OCI-M2 (cell line): ENCODE measurements around the gene FMO2.
"Not testable (repeated sequence)": the region's sequence is repeated elsewhere in the genome, so short reads cannot be mapped to it uniquely, and the experiment has no call there.

Experiments used
- DNase-seq: peaks from one replicate; lab custom pipeline; 2025; ENCODE audit not compliant: unreplicated experiment; lab: John Stamatoyannopoulos, UW

The FMO2 gene

GRCh38 chr1:171218661-171219060 lies 33.6 kb downstream of the FMO2 start:
- DNase-seq = no peak

- DNase-seq = no peak
Observed at GRCh38 chr1:171219346-171220080, 34.4 kb downstream of the FMO2 start.

DNA sequence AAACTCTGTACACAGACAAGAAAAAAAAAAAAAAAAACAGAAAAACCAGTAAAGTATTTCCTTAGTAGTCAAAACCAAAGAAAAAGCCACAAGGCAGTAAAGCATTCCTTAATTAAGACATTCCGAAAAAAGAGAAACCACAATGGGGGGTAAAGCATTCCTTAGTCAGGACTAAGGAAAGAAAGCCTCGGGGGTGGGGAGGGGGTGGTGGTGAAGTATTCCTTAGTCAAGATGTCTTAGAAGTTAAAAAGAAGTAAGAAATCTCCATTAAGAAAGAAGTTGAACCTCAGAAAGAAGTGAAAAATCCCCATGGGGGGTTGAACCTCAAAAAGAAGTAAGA lies 35.0 kb downstream of the FMO2 start:
- DNase-seq = no peak

- DNase-seq = no peak
Observed at GRCh38 chr1:171220581-171221054, 35.5 kb downstream of the FMO2 start.

DNA sequence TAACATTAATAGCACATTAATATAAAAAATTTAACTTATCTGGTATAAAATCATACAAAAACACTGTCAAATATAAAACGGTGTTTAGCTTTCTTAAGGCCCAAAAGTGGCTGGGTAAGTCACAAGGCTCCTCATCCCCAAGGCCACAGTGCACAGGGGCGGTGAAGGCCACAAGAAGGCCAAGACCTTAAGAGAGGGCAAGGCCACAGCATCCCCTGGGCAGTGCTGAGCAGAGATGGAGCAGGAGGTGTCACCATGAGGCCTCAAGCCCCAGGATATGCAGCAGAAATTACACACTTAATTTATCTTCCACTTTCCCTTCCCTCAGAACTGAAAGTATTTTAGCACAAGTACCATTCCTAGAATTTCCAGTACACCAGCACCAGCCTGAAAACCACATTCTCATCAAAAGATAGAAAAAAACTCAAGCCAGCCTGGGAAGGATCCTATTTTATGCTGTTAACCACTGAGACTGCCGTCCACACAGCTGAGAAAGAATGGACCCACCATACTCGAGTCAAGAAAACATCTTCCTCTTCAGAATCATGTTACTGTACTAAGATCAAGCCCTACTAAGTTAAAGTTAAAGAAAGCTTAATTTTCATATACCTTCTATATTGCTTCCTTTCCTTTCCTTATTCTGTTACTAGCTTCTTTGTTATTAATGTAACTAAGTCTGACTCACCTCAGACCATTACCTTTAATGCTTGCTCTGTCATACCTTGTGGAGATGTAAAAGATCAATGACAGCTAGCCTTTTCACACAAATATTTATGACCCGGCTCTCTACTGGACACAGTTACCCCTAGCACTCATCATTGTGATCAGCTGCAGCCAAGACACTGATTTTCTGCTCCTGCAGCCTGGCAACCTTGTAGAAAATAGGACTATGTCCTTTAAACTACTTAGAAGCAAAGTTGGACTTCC lies 36.8 kb downstream of the FMO2 start:
- DNase-seq = no peak

DNA sequence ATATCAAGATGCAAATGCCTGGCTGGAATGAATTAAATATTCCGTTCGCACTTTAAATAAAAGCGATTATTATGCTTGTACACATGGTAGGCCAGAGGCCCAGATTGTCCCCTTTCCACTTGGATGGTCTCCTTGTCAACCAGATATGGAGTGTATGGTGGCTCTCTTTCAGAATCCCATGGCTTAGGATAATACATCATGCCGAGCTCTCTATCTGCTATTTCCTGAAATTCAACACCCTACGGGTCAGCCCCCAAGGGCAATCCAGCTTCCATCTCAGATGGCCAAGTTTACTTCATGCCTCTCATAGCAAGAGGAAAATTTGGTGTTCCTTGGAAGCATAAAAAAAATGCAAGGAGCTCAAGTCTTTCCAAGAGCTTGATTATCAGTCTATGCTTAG lies 37.8 kb downstream of the FMO2 start:
- DNase-seq = no peak

GRCh38 chr1:171224257-171224656 lies 39.2 kb downstream of the FMO2 start:
- DNase-seq = not testable (repeated sequence)

GRCh38 chr1:171226747-171227370 lies 41.8 kb downstream of the FMO2 start:
- no peak for DNase-seq

- no peak for DNase-seq
Observed at GRCh38 chr1:171231326-171231725, 46.2 kb downstream of the FMO2 start.

- DNase-seq = no peak
Observed at GRCh38 chr1:171233183-171233582, 48.1 kb downstream of the FMO2 start.

- DNase-seq = not testable (repeated sequence)
Observed at GRCh38 chr1:171236231-171236630, 51.1 kb downstream of the FMO2 start.

GRCh38 chr1:171243878-171244277 lies 58.8 kb downstream of the FMO2 start:
- no peak for DNase-seq

- no peak for DNase-seq
Observed at GRCh38 chr1:171245458-171246064, 60.5 kb downstream of the FMO2 start.

- DNase-seq = no peak
Observed at GRCh38 chr1:171247501-171247900, 62.4 kb downstream of the FMO2 start.

- DNase-seq = no peak
Observed at GRCh38 chr1:171248302-171248701, 63.2 kb downstream of the FMO2 start, which contains the start of gene FMO1. FMO1 (plus strand) TSS chr1:171248494; CDS start chr1:171258088, 9,594 bp downstream.

DNA sequence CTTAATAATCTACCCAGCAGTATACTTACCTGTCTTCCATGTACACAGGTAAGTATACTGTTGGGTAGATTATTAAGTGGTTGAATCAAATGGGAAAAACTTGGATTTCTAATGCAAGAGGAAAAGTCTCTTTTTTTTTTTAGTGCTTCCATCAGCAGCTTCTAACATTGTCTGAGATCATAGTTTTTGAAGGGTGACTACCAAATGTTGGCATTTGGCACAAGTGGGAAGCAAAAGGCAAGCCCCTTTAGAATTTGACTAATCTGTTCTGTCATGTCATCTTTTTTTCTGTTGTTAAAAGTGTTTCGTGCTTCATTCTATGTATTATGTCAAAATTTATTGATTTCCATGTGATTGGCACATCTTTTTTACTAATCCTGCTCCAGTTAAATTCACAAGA lies 63.7 kb downstream of the FMO2 start:
- DNase-seq = no peak

GRCh38 chr1:171250263-171250662 lies 65.2 kb downstream of the FMO2 start:
- no peak for DNase-seq

- no peak for DNase-seq
Observed at GRCh38 chr1:171251042-171251951, 66.2 kb downstream of the FMO2 start.

DNA sequence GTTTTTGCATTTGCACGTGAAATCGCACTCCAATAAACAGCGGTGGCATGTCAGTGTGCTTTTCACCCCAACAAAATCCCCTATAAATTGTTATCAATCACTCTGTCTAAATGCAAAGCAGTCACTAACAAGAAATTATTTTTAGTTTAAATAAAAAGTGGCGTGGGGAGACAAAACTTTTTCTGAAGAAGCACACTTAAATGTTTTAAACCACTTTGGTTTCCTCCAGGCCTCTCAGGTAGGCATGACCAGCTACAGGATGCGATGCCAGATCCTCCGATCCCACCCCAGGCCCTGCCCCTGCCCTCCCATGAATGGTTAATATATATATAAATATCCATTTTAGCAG lies 66.8 kb downstream of the FMO2 start:
- DNase-seq = no peak

GRCh38 chr1:171252482-171252881 lies 67.4 kb downstream of the FMO2 start:
- no peak for DNase-seq
